ENCODE results near the gene OXT.

Gene OXT

DNA sequence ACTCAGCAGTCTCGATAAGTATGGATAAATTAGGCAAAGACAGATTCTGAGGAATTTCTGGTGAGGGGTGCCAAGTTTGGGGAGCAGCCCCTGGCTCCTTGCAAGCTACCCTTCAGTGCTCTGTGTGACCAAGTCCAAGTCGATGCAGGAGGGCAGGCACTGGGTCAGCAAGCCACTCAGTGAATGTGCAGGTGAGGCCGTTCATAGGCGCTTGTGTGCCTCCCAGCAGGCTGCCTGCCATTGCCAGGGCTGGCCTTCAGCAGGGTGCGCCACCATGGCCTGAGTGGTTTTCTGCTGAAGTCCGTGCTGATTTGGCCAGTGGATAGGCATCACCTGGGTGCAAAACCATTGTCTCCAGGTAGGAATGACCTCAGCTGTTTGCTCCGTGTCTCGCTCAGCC is 31.3 kb upstream of the OXT start:
- H3K36me3 ChIP-seq (ENCODE audit: control insufficient read depth, low read length) = peaks cover 50% of the 10 kb centered on the region
- H3K27me3 ChIP-seq (ENCODE audit: control insufficient read depth, low read length) = no peaks in the 10 kb centered on the region
- H3K27ac ChIP-seq (ENCODE audit: low read depth, low read length) = no peak overlapping the region
- H4K20me1 ChIP-seq (ENCODE audit: control insufficient read depth, insufficient read depth, low read depth, low read length) = no peaks in the 10 kb centered on the region
- no peak overlapping the region for H3K4me2 ChIP-seq (ENCODE audit: low read length)
- no peaks in the 10 kb centered on the region for H3K9me3 ChIP-seq (ENCODE audit: control insufficient read depth, insufficient read depth, low read length)
- H3K9me2 ChIP-seq (replicated peaks; ENCODE audit: control insufficient read depth, low read length) = no peaks in the 10 kb centered on the region
- H3F3A ChIP-seq (ENCODE audit: control insufficient read depth, insufficient read depth) = 0 out of 2 replicates have a peak, but pooled peaks cover 4% of the 10 kb centered on the region
- no peaks in the 10 kb centered on the region for H3K79me2 ChIP-seq (ENCODE audit: control insufficient read depth, low read length)
- TF ChIP-seq, protein P1, sequence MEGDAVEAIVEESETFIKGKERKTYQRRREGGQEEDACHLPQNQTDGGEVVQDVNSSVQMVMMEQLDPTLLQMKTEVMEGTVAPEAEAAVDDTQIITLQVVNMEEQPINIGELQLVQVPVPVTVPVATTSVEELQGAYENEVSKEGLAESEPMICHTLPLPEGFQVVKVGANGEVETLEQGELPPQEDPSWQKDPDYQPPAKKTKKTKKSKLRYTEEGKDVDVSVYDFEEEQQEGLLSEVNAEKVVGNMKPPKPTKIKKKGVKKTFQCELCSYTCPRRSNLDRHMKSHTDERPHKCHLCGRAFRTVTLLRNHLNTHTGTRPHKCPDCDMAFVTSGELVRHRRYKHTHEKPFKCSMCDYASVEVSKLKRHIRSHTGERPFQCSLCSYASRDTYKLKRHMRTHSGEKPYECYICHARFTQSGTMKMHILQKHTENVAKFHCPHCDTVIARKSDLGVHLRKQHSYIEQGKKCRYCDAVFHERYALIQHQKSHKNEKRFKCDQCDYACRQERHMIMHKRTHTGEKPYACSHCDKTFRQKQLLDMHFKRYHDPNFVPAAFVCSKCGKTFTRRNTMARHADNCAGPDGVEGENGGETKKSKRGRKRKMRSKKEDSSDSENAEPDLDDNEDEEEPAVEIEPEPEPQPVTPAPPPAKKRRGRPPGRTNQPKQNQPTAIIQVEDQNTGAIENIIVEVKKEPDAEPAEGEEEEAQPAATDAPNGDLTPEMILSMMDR (IDR thresholded peaks at IDR 0.05; ENCODE audit: low read depth, low read length, poor library complexity, severe bottlenecking) = no peak
- TF ChIP-seq EZH2phosphoT487 (IDR thresholded peaks at IDR 0.05; ENCODE audit: borderline replicate concordance, low read length) = no peak
- H3K4me3 ChIP-seq (ENCODE audit: low read length) = no peak overlapping the region
- H3K4me1 ChIP-seq (ENCODE audit: control insufficient read depth, low read length) = peaks cover 4% of the 10 kb centered on the region

- Histone ChIP-seq H3K4me1 (ENCODE audit: control insufficient read depth, low read length) (peaks cover 11% of the 10 kb centered on the region), H3K79me2 (ENCODE audit: control insufficient read depth, low read length) (peaks cover 10% of the 10 kb centered on the region), H3K4me2 (ENCODE audit: low read length) (no peak overlapping the region), H3K9me3 (ENCODE audit: control insufficient read depth, insufficient read depth, low read length) (no peaks in the 10 kb centered on the region), H4K20me1 (ENCODE audit: control insufficient read depth, insufficient read depth, low read depth, low read length) (no peaks in the 10 kb centered on the region), H3K36me3 (ENCODE audit: control insufficient read depth, low read length) (peaks cover 41% of the 10 kb centered on the region), H3K4me3 (ENCODE audit: low read length) (no peak overlapping the region), H3K27me3 (ENCODE audit: control insufficient read depth, low read length) (no peaks in the 10 kb centered on the region), H3F3A (ENCODE audit: control insufficient read depth, insufficient read depth) (0 out of 2 replicates have a peak, but pooled peaks cover 4% of the 10 kb centered on the region), H3K27ac (ENCODE audit: low read depth, low read length) (no peak overlapping the region), H3K9me2 (replicated peaks; ENCODE audit: control insufficient read depth, low read length) (no peaks in the 10 kb centered on the region)
- TF ChIP-seq, protein P1 (IDR thresholded peaks at IDR 0.05; ENCODE audit: low read depth, low read length, poor library complexity, severe bottlenecking) = no peak
- no peak for TF ChIP-seq EZH2phosphoT487 (IDR thresholded peaks at IDR 0.05; ENCODE audit: borderline replicate concordance, low read length)
These were observed 29.5 kb upstream of the OXT start for GRCh38 chr20:3041854-3042409.

DNA sequence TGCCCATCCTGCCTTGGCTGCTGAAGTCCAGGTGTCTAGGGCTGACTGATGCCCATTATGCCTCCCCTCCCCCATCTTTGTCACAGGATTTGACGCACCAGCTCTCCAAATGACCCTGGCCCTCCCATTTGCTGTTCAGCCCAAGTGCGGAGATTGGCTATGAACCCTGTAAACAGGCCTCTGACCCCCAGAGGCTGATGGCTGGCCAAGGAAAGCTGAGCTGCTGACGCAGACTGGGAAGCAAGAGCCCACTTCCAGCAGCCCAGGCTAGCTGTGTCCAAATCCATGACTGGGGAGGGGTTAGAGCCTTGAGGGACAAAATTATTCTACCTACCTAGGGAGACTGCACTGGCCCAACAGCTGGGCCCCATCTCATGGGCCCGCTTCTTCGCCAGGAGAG is 28.8 kb upstream of the OXT start:
- Histone ChIP-seq H3K4me1 (ENCODE audit: control insufficient read depth, low read length) (peaks cover 16% of the 10 kb centered on the region), H3K4me2 (ENCODE audit: low read length) (no peak overlapping the region), H3K27me3 (ENCODE audit: control insufficient read depth, low read length) (no peaks in the 10 kb centered on the region), H3K79me2 (ENCODE audit: control insufficient read depth, low read length) (peaks cover 17% of the 10 kb centered on the region), H4K20me1 (ENCODE audit: control insufficient read depth, insufficient read depth, low read depth, low read length) (no peaks in the 10 kb centered on the region), H3K9me3 (ENCODE audit: control insufficient read depth, insufficient read depth, low read length) (no peaks in the 10 kb centered on the region), H3K27ac (ENCODE audit: low read depth, low read length) (no peak overlapping the region), H3K36me3 (ENCODE audit: control insufficient read depth, low read length) (peaks cover 38% of the 10 kb centered on the region), H3F3A (ENCODE audit: control insufficient read depth, insufficient read depth) (0 out of 2 replicates have a peak, but pooled peaks cover 4% of the 10 kb centered on the region), H3K9me2 (replicated peaks; ENCODE audit: control insufficient read depth, low read length) (no peaks in the 10 kb centered on the region), H3K4me3 (ENCODE audit: low read length) (no peak overlapping the region)
- TF ChIP-seq, protein P1 (IDR thresholded peaks at IDR 0.05; ENCODE audit: low read depth, low read length, poor library complexity, severe bottlenecking) = no peak
- no peak for TF ChIP-seq EZH2phosphoT487 (IDR thresholded peaks at IDR 0.05; ENCODE audit: borderline replicate concordance, low read length)
